GM21723 (cell line): ENCODE results near the gene SCN7A.
A peak's percentile ranks its signal among the peaks of the same experiment; 100 is the strongest.
"Not testable (repeated sequence)": the region's sequence is repeated elsewhere in the genome, so short reads cannot be mapped to it uniquely, and the experiment has no call there.

ENCODE experiments used
- ATAC-seq: cut with Tn5 transposase; IDR thresholded peaks from one replicate; pipeline ENCODE4 v1.9.1; 2021; ENCODE audit warnings: mild to moderate bottlenecking, moderate library complexity; ENCODE audit not compliant: unreplicated experiment

SCN7A gene

GRCh38 chr2:166455823-166456222, 38.2 kb downstream of the SCN7A start:
- ATAC-seq, result not testable (repeated sequence)

- no peak for ATAC-seq
Measured at GRCh38 chr2:166454006-166454595, 39.9 kb downstream of the SCN7A start.

GRCh38 chr2:166451468-166451867, 42.6 kb downstream of the SCN7A start:
- no peak for ATAC-seq

- peak; percentile 86 for ATAC-seq
Measured at GRCh38 chr2:166449439-166449838, 44.6 kb downstream of the SCN7A start.

- ATAC-seq, result no peak
Measured at GRCh38 chr2:166448106-166448505, 45.9 kb downstream of the SCN7A start.

GRCh38 chr2:166444306-166444705, 49.7 kb downstream of the SCN7A start:
- no peak for ATAC-seq

GRCh38 chr2:166440313-166440712, 53.7 kb downstream of the SCN7A start:
- no peak for ATAC-seq

- ATAC-seq, result no peak
Measured at GRCh38 chr2:166439078-166439477, 55.0 kb downstream of the SCN7A start.

GRCh38 chr2:166436976-166437375, 57.1 kb downstream of the SCN7A start:
- ATAC-seq, result no peak

GRCh38 chr2:166436189-166436588, 57.9 kb downstream of the SCN7A start:
- ATAC-seq, result no peak

GRCh38 chr2:166434491-166434890, 59.6 kb downstream of the SCN7A start:
- ATAC-seq, result no peak

- no peak for ATAC-seq
Measured at GRCh38 chr2:166433457-166433856, 60.6 kb downstream of the SCN7A start.

GRCh38 chr2:166432331-166432730, 61.7 kb downstream of the SCN7A start:
- no peak for ATAC-seq

GRCh38 chr2:166424841-166425240, 69.2 kb downstream of the SCN7A start:
- no peak for ATAC-seq

- ATAC-seq, result no peak
Measured at GRCh38 chr2:166419616-166419934, 74.5 kb downstream of the SCN7A start.

- no peak for ATAC-seq
Measured at GRCh38 chr2:166418853-166419615, 75.0 kb downstream of the SCN7A start.

GRCh38 chr2:166417669-166418068, 76.4 kb downstream of the SCN7A start:
- no peak for ATAC-seq

GRCh38 chr2:166413255-166413654, 80.8 kb downstream of the SCN7A start:
- no peak for ATAC-seq

GRCh38 chr2:166411473-166412230, 82.4 kb downstream of the SCN7A start:
- ATAC-seq, result no peak

GRCh38 chr2:166410828-166411472, 83.1 kb downstream of the SCN7A start:
- no peak for ATAC-seq

GRCh38 chr2:166407746-166408145, 86.3 kb downstream of the SCN7A start:
- not testable (repeated sequence) for ATAC-seq

- ATAC-seq, result no peak
Measured at GRCh38 chr2:166406374-166406773, 87.7 kb downstream of the SCN7A start.
